SJCRH30 (cell line): Measurements from ENCODE around the gene CASKIN1. TPM values are rescaled to one million over a fixed set of nuclear protein-coding genes. Genes with fewer than 3 reads are reported as not detected.

Experiments
- DNase-seq, 2 experiments: peaks; one replicate each; pipeline ENCODE4 v3.0.0-alpha.2; 2015 to 2020
- H3K27ac ChIP-seq: fragments of 250-450 bp; sonication (Bioruptor Pico); 2 replicates; pipeline ENCODE4 v1.5.1; 2020; ENCODE audit warnings: mild to moderate bottlenecking, moderate library complexity
- H3K27me3 ChIP-seq: fragments of 250-450 bp; sonication (Bioruptor Pico); 2 replicates; pipeline ENCODE4 v1.5.1; 2020; ENCODE audit warnings: mild to moderate bottlenecking, moderate library complexity
- H3K36me3 ChIP-seq: fragments of 250-450 bp; sonication (Bioruptor Pico); 2 replicates; pipeline ENCODE4 v1.5.1; 2020; ENCODE audit warnings: mild to moderate bottlenecking, moderate library complexity
- H3K4me1 ChIP-seq: fragments of 250-450 bp; sonication (Bioruptor Pico); 2 replicates; pipeline ENCODE4 v1.5.1; 2020; ENCODE audit warnings: mild to moderate bottlenecking, moderate library complexity
- H3K4me3 ChIP-seq: fragments of 250-450 bp; sonication (Bioruptor Pico); 2 replicates; pipeline ENCODE4 v1.5.1; 2020; ENCODE audit warnings: mild to moderate bottlenecking, moderate library complexity
- H3K9me3 ChIP-seq: fragments of 250-450 bp; sonication (Bioruptor Pico); replicated peaks from 2 replicates; pipeline ENCODE4 v1.5.1; 2020; ENCODE audit warnings: mild to moderate bottlenecking, moderate library complexity
- total RNA-seq: library from RNA; depleted of rRNA; stranded (reverse); fragments of >200 nt; shearing (Covaris generic); gene quantifications from 2 replicates; pipeline ENCODE4 v1.2.3, GENCODE V29; 2014

Gene CASKIN1
- total RNA-seq, 1 experiment from 2014 or later, result 0.24 TPM

DNA sequence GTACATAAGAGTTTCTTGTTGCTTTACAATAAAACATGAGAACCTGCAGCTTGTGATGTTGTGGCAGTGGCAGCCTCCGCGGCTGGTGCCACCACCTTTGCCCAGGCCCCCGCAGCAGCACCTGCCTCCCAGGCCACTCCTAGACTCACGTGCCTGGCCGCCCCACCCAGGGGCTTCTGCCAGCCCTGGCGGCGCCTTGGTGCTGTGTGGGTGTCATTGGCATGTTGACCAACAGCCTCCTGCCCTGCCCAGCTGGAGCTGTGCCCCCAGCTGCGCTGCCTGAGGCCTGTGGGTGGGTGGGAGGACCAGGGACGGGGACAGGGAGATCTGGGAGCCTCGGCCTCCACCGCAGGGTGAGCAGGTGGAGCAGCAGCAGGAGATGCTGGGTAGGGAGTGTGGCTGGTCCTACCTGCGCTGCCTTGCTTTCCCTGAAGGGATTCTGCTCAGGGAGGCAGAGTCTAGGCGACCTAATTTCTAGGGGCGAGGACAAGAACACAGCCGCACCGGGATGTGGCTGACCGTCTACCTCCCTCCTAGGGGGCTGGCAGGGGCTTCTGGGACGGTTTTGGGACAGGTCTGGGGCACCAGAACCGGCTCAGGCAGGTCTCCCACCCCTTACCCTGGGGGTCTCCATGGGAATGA lies 39.4 kb upstream of the CASKIN1 start:
- Histone ChIP-seq H3K4me1 (peaks cover 12% of the 10 kb centered on the region), H3K36me3 (peaks cover 13% of the 10 kb centered on the region), H3K27me3 (no peaks in the 10 kb centered on the region), H3K27ac (no peak overlapping the region), H3K4me3 (no peak overlapping the region), H3K9me3 (no peaks in the 10 kb centered on the region)
- DNase-seq, result no peak

DNA sequence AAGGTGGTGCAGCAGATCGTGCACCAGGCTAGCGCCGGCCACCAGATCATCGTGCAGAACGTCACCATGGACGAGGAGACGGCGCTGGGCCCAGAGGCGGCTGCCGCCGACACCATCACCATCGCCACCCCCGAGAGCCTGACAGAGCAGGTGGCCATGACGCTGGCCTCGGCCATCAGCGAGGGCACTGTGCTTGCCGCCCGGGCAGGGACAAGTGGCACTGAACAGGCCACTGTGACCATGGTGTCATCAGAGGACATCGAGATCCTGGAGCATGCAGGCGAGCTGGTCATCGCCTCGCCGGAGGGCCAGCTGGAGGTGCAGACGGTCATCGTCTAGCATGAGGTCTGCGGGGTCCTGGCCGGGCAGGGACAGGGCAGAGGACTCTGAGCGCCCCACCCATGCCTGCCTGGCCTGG lies 38.8 kb upstream of the CASKIN1 start:
- H3K36me3 ChIP-seq, result peaks cover 13% of the 10 kb centered on the region
- no peak overlapping the region for H3K27ac ChIP-seq
- H3K4me3 ChIP-seq, result no peak overlapping the region
- H3K4me1 ChIP-seq, result peaks cover 18% of the 10 kb centered on the region
- no peaks in the 10 kb centered on the region for H3K9me3 ChIP-seq
- H3K27me3 ChIP-seq, result no peaks in the 10 kb centered on the region
- DNase-seq, result no peak

DNA sequence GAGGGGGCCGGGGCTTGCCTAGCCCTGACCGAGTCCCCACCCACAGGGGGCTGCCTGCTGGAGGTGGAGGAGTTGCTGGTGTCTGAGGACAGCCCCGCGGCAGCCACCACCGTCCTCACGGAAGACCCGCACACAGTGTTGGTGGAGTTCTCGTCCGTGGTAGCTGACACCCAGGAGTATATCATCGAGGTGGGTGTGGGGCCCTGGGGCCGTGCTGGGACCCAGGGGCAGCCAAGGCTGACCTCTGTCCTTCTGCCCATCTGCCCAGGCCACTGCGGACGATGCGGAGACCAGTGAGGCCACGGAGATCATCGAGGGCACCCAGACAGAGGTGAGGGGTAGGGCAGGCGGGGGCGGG lies 38.4 kb upstream of the CASKIN1 start:
- H3K4me3 ChIP-seq, result no peak overlapping the region
- peaks cover 13% of the 10 kb centered on the region for H3K36me3 ChIP-seq

DNA sequence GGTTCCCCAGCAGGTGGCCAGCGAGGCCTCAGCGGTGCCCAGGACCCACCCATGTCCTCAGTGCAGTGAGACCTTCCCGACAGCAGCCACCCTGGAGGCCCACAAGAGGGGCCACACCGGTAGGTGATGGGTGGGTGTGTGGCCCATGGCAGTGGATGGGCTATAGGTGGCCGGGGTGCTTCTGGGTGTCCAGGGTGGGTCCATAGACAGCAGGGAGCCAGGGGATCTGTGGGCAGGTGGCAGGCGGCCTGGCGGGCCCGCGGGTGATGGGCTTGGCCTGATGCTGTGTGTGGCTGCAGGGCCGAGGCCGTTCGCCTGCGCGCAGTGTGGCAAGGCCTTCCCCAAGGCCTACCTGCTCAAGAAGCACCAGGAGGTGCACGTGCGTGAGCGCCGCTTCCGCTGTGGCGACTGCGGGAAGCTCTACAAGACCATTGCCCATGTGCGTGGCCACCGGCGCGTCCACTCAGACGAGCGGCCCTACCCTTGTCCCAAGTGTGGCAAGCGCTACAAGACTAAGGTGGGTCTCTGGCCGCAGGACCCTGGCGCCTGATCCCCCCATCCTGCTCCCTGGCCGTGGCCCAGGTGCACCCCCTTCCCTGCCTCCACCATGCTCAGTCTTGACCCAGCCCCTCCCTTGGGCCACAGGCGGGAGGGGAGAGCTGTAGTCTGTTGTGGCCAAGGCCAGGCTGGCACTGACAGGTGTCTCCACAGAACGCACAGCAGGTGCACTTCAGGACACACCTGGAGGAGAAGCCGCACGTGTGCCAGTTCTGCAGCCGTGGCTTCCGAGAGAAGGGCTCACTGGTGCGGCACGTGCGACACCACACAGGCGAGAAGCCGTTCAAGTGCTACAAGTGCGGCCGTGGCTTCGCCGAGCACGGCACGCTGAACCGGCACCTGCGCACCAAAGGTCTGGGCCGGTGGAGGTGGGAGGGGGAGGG lies 37.7 kb upstream of the CASKIN1 start:
- H3K4me1 ChIP-seq, result peaks cover 22% of the 10 kb centered on the region

More for the DNA sequence above, 38.4 kb upstream of the CASKIN1 start:
- no peaks in the 10 kb centered on the region for H3K27me3 ChIP-seq
- peaks cover 22% of the 10 kb centered on the region for H3K4me1 ChIP-seq
- H3K27ac ChIP-seq, result no peak overlapping the region
- no peaks in the 10 kb centered on the region for H3K9me3 ChIP-seq
- no peak for DNase-seq

DNA sequence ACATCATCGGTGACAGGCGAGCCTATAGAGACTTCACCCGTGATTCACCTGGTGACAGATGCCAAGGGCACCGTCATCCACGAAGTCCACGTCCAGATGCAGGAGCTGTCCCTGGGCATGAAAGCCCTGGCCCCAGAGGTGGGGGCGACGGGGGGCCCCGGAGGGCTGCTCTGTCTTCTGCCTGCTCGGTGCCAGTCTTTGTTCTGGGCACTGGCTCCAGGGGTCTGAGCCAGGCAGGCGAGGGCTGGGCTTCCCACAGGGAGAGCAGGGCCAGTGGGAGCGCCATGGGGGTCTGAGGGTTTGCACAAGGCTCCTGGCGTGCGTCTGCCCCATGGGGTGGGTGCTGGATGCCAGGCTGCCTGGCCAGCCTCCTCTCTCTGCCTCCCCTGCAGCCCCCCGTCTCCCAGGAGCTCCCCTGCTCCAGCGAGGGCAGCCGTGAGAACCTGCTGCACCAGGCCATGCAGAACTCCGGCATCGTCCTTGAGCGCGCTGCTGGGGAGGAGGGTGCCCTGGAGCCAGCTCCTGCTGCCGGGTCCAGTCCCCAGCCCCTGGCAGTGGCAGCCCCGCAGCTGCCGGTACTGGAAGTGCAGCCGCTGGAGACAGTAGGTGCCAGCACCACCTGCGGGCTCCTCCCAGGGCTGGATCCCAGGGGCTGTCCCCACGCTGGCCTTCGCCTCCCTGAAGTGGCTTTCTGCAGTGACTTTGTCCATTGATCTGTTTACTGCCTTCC lies 36.8 kb upstream of the CASKIN1 start:
- no peaks in the 10 kb centered on the region for H3K9me3 ChIP-seq
- H3K27ac ChIP-seq, result no peak overlapping the region
- no peak for DNase-seq
- H3K27me3 ChIP-seq, result no peaks in the 10 kb centered on the region
- H3K4me1 ChIP-seq, result peaks cover 22% of the 10 kb centered on the region
- peaks cover 16% of the 10 kb centered on the region for H3K36me3 ChIP-seq
- no peak overlapping the region for H3K4me3 ChIP-seq

More for the DNA sequence above, 37.7 kb upstream of the CASKIN1 start:
- no peaks in the 10 kb centered on the region for H3K27me3 ChIP-seq
- no peaks in the 10 kb centered on the region for H3K9me3 ChIP-seq
- no peak overlapping the region for H3K27ac ChIP-seq
- DNase-seq, result no peak
- no peak overlapping the region for H3K4me3 ChIP-seq
- H3K36me3 ChIP-seq, result peaks cover 13% of the 10 kb centered on the region

DNA sequence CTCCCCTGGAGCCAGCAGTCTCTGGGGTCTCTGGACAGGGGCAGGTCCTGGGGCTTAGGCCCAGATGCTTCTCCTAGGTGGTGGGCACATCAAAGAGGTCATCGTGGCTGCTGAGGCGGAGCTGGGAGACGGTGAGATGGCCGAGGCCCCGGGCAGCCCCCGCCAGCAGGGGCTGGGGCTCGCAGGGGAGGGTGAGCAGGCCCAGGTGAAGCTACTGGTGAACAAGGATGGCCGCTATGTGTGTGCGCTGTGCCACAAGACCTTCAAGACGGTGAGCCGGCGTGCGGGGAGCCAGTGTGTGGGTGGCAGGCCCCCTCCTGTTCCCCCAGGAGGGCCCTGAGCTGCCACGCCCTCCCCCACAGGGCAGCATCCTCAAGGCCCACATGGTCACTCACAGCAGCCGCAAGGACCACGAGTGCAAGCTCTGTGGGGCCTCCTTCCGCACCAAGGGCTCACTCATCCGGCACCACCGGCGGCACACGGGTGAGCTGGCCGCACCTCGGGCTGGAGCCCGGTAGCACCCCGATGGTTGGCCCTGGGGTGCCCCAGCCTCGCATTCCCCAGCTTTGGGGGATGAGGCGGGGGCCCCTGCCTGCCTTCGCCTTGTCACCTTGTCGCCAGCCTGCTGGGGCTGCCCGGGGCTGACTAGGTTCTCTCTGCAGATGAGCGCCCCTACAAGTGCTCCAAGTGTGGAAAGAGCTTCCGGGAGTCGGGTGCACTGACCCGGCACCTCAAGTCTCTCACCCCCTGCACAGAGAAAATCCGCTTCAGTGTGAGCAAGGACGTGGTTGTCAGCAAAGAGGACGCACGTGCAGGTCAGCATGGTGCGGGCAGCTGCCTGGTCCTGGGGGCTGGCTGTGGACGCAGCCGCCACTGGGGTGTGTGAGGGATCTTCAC lies 35.9 kb upstream of the CASKIN1 start:
- no peak for DNase-seq
- H3K4me3 ChIP-seq, result no peak overlapping the region
- peaks cover 16% of the 10 kb centered on the region for H3K36me3 ChIP-seq
- no peaks in the 10 kb centered on the region for H3K9me3 ChIP-seq
- no peak overlapping the region for H3K27ac ChIP-seq
- peaks cover 22% of the 10 kb centered on the region for H3K4me1 ChIP-seq
- no peaks in the 10 kb centered on the region for H3K27me3 ChIP-seq

DNA sequence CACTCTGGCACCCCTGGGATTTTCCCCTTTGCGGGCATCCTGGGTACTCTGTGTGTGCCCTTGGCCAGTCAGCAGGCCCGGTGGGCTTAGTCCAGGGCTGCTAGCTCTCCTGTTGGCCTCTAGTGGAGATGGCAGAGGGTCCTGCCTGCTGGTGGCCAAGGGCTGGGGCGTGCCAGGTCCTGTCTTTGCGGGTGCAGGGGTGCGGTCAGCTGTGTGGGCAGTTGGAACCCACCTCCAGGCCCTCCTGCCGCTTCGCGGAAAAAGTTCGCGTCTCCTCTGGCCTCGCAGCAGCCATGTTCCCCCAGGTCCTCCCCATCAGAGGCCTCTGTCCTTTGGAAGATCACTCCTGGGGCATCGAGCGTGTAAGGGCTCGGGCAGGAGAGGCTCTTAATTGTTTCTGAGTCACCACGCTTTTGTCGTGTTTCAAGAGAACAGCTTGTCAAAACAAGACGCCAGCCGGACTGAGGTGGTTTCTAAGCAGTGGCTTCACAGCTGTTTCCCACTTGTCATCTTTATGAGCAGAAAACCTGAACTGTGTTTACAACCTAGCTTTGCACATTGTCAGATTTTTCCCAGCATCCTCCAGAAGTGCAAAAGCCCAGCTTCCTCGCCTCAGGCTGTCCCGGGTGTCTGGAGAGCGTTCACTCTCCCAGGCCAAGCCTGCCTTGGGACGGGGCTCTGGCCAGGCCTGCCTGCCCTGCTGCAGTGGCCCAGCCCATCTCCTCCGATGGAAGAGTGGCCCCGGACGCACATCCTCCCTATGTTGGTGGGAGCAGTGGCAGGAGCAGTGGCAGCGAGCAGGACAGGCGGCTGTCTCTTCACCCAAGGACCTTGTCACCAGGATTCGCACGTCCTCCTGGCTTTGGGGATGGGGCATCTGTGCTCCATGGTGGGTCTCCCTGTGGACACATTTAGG lies 34.9 kb upstream of the CASKIN1 start:
- Histone ChIP-seq H3K4me1 (peaks cover 22% of the 10 kb centered on the region), H3K9me3 (no peaks in the 10 kb centered on the region), H3K36me3 (peaks cover 14% of the 10 kb centered on the region), H3K27ac (peak overlapping the region; percentile 61), H3K27me3 (no peaks in the 10 kb centered on the region), H3K4me3 (no peak overlapping the region)
- DNase-seq, result peak; percentile 92 to 95

DNA sequence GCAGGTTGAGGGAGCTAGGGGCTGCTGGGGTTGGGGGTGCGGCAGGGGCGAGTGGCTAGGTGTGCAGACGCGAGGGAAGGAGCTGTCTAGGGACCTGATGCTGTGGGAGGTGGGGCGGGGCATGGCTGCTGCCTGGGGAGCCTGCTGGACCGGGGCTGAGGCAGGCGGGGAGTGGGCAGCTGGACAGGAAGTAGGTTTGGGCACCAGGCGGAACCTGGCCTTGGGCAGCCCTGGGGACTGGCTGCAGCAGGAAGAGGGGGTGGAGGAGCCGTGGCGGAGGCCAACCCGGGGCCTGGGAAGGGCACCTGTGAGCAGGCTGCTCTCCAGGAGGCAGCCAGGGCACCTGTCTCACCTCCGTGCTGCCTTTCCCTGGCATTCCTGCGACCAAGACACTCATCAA lies 34.0 kb upstream of the CASKIN1 start:
- H3K27ac ChIP-seq, result peak overlapping the region; percentile 61
- peaks cover 22% of the 10 kb centered on the region for H3K4me1 ChIP-seq
- H3K27me3 ChIP-seq, result no peaks in the 10 kb centered on the region
- H3K4me3 ChIP-seq, result no peak overlapping the region
- no peak for DNase-seq
- no peaks in the 10 kb centered on the region for H3K9me3 ChIP-seq
- peaks cover 13% of the 10 kb centered on the region for H3K36me3 ChIP-seq

DNA sequence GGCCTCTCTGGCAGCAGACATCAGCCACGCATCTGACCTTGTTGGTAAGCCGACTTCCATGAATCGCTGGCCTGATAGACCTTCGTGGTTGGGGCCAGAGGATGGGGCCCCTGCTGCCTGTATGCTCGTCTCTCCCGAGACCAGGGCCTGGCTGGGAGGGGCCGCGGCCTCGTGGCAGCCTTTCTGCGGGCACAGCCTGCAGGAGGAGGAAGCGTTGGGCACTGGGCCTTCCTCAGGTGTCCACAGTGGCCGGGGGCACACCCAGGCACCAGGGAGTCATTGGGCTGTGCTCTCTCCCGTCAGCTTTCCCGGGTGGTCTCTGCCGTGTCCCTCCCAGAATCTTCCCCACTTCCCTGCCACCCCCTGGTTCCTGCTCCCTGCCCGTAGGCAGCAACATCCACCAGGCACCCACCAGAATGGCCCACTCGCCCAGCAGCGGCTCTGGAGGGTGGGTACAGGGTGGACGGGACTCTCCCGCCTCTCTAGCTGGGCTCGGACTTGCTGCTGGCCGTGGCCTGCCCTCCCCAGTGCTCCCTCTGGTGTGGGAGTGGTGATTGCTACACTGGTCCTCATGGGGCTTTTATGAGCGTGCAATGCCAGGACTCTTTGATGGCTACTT lies 33.3 kb upstream of the CASKIN1 start:
- Histone ChIP-seq H3K4me1 (peaks cover 22% of the 10 kb centered on the region), H3K27me3 (no peaks in the 10 kb centered on the region), H3K9me3 (no peaks in the 10 kb centered on the region), H3K27ac (no peak overlapping the region), H3K4me3 (no peak overlapping the region), H3K36me3 (peaks cover 10% of the 10 kb centered on the region)
- DNase-seq, result no peak

DNA sequence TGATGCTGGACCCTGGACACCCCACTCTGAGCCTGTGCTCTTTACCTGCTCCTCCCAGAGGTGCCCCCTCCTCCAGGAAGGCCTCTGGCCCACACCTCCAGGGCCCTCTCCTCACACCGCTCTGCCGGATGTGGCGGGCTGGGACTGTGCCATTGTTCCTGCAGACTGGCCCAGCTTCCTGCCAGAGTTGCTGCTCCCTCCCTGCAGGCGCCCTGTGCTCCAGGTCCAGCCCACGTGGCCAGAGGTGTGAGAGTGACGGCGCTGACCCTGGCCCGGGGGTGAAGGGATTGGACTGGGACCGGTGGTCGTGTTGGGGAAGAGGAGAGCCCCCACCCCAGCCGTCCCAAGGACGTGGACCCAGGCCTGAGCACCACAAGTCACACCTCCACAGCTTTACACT lies 32.7 kb upstream of the CASKIN1 start:
- peaks cover 10% of the 10 kb centered on the region for H3K36me3 ChIP-seq
- H3K27me3 ChIP-seq, result no peaks in the 10 kb centered on the region
- peaks cover 22% of the 10 kb centered on the region for H3K4me1 ChIP-seq
- no peak overlapping the region for H3K4me3 ChIP-seq
- DNase-seq, result no peak
- H3K27ac ChIP-seq, result no peak overlapping the region
- H3K9me3 ChIP-seq, result no peaks in the 10 kb centered on the region

DNA sequence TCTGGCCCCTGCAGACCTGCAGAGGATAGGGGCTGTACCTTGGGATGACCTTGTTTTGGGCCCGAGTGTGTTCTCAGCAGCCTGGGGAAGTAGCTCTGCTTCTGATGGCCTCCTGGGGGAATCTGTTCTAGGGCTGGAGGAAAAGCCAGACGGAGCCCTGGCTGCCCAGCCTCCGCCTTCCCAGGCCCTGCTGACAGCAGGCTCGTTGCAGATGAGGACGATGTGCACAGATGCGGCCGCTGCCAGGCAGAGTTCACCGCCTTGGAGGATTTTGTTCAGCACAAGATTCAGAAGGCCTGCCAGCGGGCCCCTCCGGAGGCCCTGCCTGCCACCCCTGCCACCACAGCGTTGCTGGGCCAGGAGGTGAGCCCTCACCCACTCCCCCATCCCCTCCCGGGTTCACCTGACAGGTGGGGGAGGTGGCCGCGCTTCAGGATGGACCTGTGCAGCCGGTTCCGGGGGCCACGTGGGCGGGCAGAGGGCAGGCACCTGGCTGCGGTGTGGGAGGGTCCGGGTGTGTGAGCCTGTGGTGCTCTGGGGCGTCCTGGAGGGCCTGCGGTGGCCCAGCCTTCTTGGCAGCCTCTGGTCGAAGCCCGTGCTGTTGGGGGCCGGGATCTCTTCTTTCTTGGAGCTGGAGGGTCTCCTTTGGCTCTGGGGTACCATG lies 31.9 kb upstream of the CASKIN1 start:
- Histone ChIP-seq H3K27me3 (no peaks in the 10 kb centered on the region), H3K4me1 (peaks cover 22% of the 10 kb centered on the region), H3K36me3 (peaks cover 7% of the 10 kb centered on the region), H3K27ac (no peak overlapping the region), H3K4me3 (no peak overlapping the region), H3K9me3 (no peaks in the 10 kb centered on the region)
- DNase-seq, result no peak

DNA sequence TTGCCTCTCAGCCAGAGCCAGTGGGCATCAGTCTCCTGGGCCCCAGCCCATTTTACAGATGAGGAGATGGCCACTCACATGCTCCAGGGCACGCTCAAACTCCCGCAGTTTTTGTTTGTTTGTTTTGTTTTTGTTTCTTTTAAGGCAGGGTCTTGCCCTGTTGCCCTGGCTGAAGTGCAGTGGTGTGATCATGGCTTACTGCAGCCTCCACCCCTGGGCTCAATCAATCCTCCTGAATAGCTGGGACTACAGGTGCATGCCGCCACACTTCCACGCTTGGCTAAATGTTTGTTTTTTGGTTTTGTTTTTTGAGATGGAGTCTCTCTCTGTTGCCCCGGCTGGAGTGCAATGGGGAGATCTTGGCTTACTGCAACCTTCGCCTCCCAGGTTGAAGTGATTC lies 30.5 kb upstream of the CASKIN1 start:
- H3K9me3 ChIP-seq, result no peaks in the 10 kb centered on the region
- no peak overlapping the region for H3K4me3 ChIP-seq
- H3K27me3 ChIP-seq, result no peaks in the 10 kb centered on the region
- H3K36me3 ChIP-seq, result peaks cover 3% of the 10 kb centered on the region; the same call in 1 of the 2 replicates
- H3K27ac ChIP-seq, result no peak overlapping the region
- no peak for DNase-seq
- H3K4me1 ChIP-seq, result peaks cover 19% of the 10 kb centered on the region
